Middle frontal gyrus (tissue), 1 donor: ENCODE measurements around the gene TSPAN6.

Experiments used
- DNase-seq: peaks from one replicate; pipeline ENCODE4 v3.0.0-alpha.2; 2015; ENCODE audit warnings: low spot score; ENCODE audit errors: extremely low spot score

TSPAN6 gene

GRCh38 chrX:100584611-100585010, 52.0 kb downstream of the TSPAN6 start, which contains the start of gene TNMD:
TSS of gene TNMD (plus strand) at chrX:100584936. CDS start at chrX:100585019, 83 bp downstream.
- DNase-seq = no peak
